Right lobe of liver (tissue), 6 donors: ENCODE data around the gene GID8. TPM values are rescaled to one million over a fixed set of nuclear protein-coding genes. Genes with fewer than 3 reads are reported as not detected.

Source experiments
- ATAC-seq, 4 donors: fragments of 200-7000 bp; cut with Tn5 transposase; one replicate each; pipeline ENCODE4 v1.9.1; 2020; ENCODE audit warnings: mild to moderate bottlenecking in 4 of 4, moderate library complexity in 4 of 4
- DNase-seq, 3 donors: peaks; one replicate each; pipeline ENCODE4 v3.0.0-alpha.2; 2020
- H3K27ac ChIP-seq, 3 donors: fragments of 200-600 bp; one replicate each; pipeline ENCODE4 v1.8.0; 2022
- H3K27me3 ChIP-seq, 2 donors: fragments of 200-600 bp; one replicate each; pipeline ENCODE4 v1.8.0; 2022
- H3K36me3 ChIP-seq, 4 donors: fragments of 200-600 bp; sonication (generic) in 1 of 4; one replicate each; pipeline versions ENCODE4 v1.5.1 to v1.8.0; 2017 to 2022; ENCODE audit warnings: control low read depth in 1 of 4
- H3K4me1 ChIP-seq, 4 donors: fragments of 200-600 bp; sonication (generic) in 1 of 4; one replicate each; pipeline versions ENCODE4 v1.5.1 to v1.8.0; 2017 to 2022; ENCODE audit warnings: control low read depth in 1 of 4
- H3K4me3 ChIP-seq, 3 donors: fragments of 200-600 bp; one replicate each; pipeline ENCODE4 v1.8.0; 2022
- H3K9me3 ChIP-seq, 4 donors: fragments of 200-600 bp; sonication (generic) in 1 of 4; one replicate each; pipeline versions ENCODE4 v1.5.1 to v1.8.0; 2017 to 2022; ENCODE audit warnings: control low read depth in 1 of 4
- CTCF ChIP-seq, 4 donors: fragments of 200-600 bp in 3 of 4; fragments of 450-650 bp in 1 of 4; IDR thresholded peaks; one replicate each; pipeline versions ENCODE4 v1.5.1 to v1.8.0; 2016 to 2022; ENCODE audit warnings: antibody characterized with exemption in 4 of 4, mild to moderate bottlenecking in 2 of 4
- POLR2A ChIP-seq: fragments of 450-650 bp; IDR thresholded peaks from one replicate; pipeline ENCODE4 v1.6.1; 2017; ENCODE audit warnings: antibody characterized with exemption, mild to moderate bottlenecking
- WGBS: methylation state at CpG from one replicate; pipeline ENCODE4 v1.1.6; 2018; ENCODE audit warnings: low coverage, low lambda C conversion rate; ENCODE audit not compliant: insufficient coverage; ENCODE audit errors: missing lambda C conversion rate; 5-methylcytosine and 5-hydroxymethylcytosine counted together
- intact Hi-C, 2 donors: fragments of 100-400 bp; cut with DNase I; formaldehyde crosslinking; loops; one replicate each; pipeline versions ENCODE4 v1.11.2 to v1.14.1; 2022
- total RNA-seq, 6 experiments: library from RNA; depleted of rRNA in 2 of 6; stranded (reverse); fragments of >200 nt in 2 of 6; fragmentation: NEBNext Ultra II Directional in 3 of 6; extraction: Animal tissue kit (Norgen Biotek cat#: 25700) in 3 of 6; gene quantifications; one replicate each; pipeline versions ENCODE4 v1.1.0 to v1.2.4, GENCODE V29; 2016 to 2023
- donor health status: DM: no; HTN: yes; CAD: no.
- donor health status: DM: no; HTN: no; CAD: no.
- donor health status: DM: no; HTN: no; CAD: no.
- donor health status: DM: no; HTN: yes; CAD: no.
- donor health status: DM: no; HTN: yes; CAD: no.

The GID8 gene
- total RNA-seq, 6 experiments from 2014 or later = 12.6 to 18.9 (median 15.1) TPM

- 100% methylated on average over 1 of the region's 1 CpG for WGBS
- Histone ChIP-seq H3K27me3 (no peaks in the 10 kb centered on the region), H3K36me3 (peaks cover 6 to 62% (median 22%) of the 10 kb centered on the region in 4 donors), H3K9me3 (no peaks in the 10 kb centered on the region), H3K4me3 (no peak overlapping the region), H3K4me1 (peaks cover 0 to 21% (median 8%) of the 10 kb centered on the region in 4 donors), H3K27ac (no peak overlapping the region)
- DNase-seq = no peak
- intact Hi-C loops = no loop called here
- TF ChIP-seq POLR2A = no peak
- no peak for TF ChIP-seq CTCF (IDR thresholded peaks at IDR 0.05)
- no peak for ATAC-seq
Measured at GRCh38 chr20:62941792-62942191, 3.8 kb downstream of the GID8 start.

- intact Hi-C loops = no loop called here
- DNase-seq (no peak), ATAC-seq (no peak)
- H3K27me3 ChIP-seq = no peaks in the 10 kb centered on the region
- peaks cover 0 to 21% (median 8%) of the 10 kb centered on the region in 4 donors for H3K4me1 ChIP-seq
- peaks cover 6 to 67% (median 22%) of the 10 kb centered on the region in 4 donors for H3K36me3 ChIP-seq
- no peak overlapping the region for H3K4me3 ChIP-seq
- TF ChIP-seq CTCF (IDR thresholded peaks at IDR 0.05) (no peak), POLR2A (no peak)
- WGBS = no CpG with 5 or more reads among the region's 2 CpGs
- no peaks in the 10 kb centered on the region for H3K9me3 ChIP-seq
- no peak overlapping the region for H3K27ac ChIP-seq
Measured at GRCh38 chr20:62942456-62942855, 4.5 kb downstream of the GID8 start.

GRCh38 chr20:62943396-62943795, 5.4 kb downstream of the GID8 start:
- H3K4me1 ChIP-seq = peaks cover 0 to 21% (median 8%) of the 10 kb centered on the region in 4 donors
- H3K27ac ChIP-seq = no peak overlapping the region
- TF ChIP-seq POLR2A (no peak), CTCF (IDR thresholded peaks at IDR 0.05) (no peak)
- DNase-seq (no peak), ATAC-seq (no peak)
- intact Hi-C loops = no loop called here
- no peaks in the 10 kb centered on the region for H3K27me3 ChIP-seq
- 88% methylated on average over 5 of the region's 14 CpGs for WGBS
- peaks cover 6 to 67% (median 22%) of the 10 kb centered on the region in 4 donors for H3K36me3 ChIP-seq
- no peaks in the 10 kb centered on the region for H3K9me3 ChIP-seq
- H3K4me3 ChIP-seq = no peak overlapping the region

GRCh38 chr20:62944184-62944583, 6.2 kb downstream of the GID8 start:
- Histone ChIP-seq H3K27me3 (no peaks in the 10 kb centered on the region), H3K36me3 (peaks cover 6 to 67% (median 22%) of the 10 kb centered on the region in 4 donors), H3K27ac (no peak overlapping the region), H3K9me3 (no peaks in the 10 kb centered on the region), H3K4me3 (no peak overlapping the region), H3K4me1 (peaks cover 0 to 21% (median 6%) of the 10 kb centered on the region in 4 donors)
- no peak for TF ChIP-seq CTCF (IDR thresholded peaks at IDR 0.05)
- TF ChIP-seq POLR2A = no peak
- ATAC-seq (no peak), DNase-seq (no peak)
- WGBS = 92% methylated on average over 8 of the region's 8 CpGs
- intact Hi-C loops = no loop called here

GRCh38 chr20:62944746-62945145, 6.8 kb downstream of the GID8 start:
- no peak for DNase-seq
- no peak for TF ChIP-seq CTCF (IDR thresholded peaks at IDR 0.05)
- TF ChIP-seq POLR2A = no peak
- intact Hi-C loops = no loop called here

More at GRCh38 chr20:62944746-62945145, 6.8 kb downstream of the GID8 start:
- no peaks in the 10 kb centered on the region for H3K27me3 ChIP-seq
- ATAC-seq = no peak
- H3K4me3 ChIP-seq = no peak overlapping the region
- 93% methylated on average over 10 of the region's 10 CpGs for WGBS
- H3K4me1 ChIP-seq = peaks cover 0 to 17% (median 3%) of the 10 kb centered on the region in 4 donors
- H3K36me3 ChIP-seq = peaks cover 6 to 68% (median 22%) of the 10 kb centered on the region in 4 donors
- no peaks in the 10 kb centered on the region for H3K9me3 ChIP-seq
- no peak overlapping the region for H3K27ac ChIP-seq
